H9 (cell line): ENCODE measurements around the gene BCAR3. TPM values are rescaled to one million over a fixed set of nuclear protein-coding genes. Genes with fewer than 3 reads are reported as not detected.

ENCODE experiments used
- DNase-seq: peaks from one replicate; pipeline ENCODE4 v3.0.0-alpha.2; 2017
- H2AFZ ChIP-seq: one replicate; pipeline ENCODE4 v1.6.1; 2013; ENCODE audit warnings: mild to moderate bottlenecking, low read length, control low read depth, moderate library complexity
- H2AK5ac ChIP-seq: 2 replicates; pipeline ENCODE4 v1.6.1; 2013; ENCODE audit warnings: low read length, control low read depth, mixed read lengths; ENCODE audit not compliant: insufficient read length
- H2BK120ac ChIP-seq: one replicate; pipeline ENCODE4 v1.6.1; 2013; ENCODE audit warnings: low read depth, mild to moderate bottlenecking, low read length, control low read depth, inconsistent platforms; ENCODE audit not compliant: poor library complexity, severe bottlenecking
- H2BK12ac ChIP-seq: 2 replicates; pipeline ENCODE4 v1.6.1; 2013; ENCODE audit warnings: low read length, control low read depth, mixed read lengths, low read depth; ENCODE audit not compliant: insufficient read length
- H2BK15ac ChIP-seq: 2 replicates; pipeline ENCODE4 v1.6.1; 2013; ENCODE audit warnings: low read depth, low read length, control low read depth
- H2BK20ac ChIP-seq: one replicate; pipeline ENCODE4 v1.6.1; 2013; ENCODE audit warnings: low read depth, mild to moderate bottlenecking, low read length, control low read depth, inconsistent platforms; ENCODE audit not compliant: poor library complexity, severe bottlenecking
- H2BK5ac ChIP-seq: 2 replicates; pipeline ENCODE4 v1.6.1; 2013; ENCODE audit warnings: low read length, control low read depth, mixed read lengths; ENCODE audit not compliant: insufficient read length
- H3K14ac ChIP-seq: 2 replicates; pipeline ENCODE4 v1.6.1; 2013; ENCODE audit warnings: low read length, control low read depth; ENCODE audit not compliant: insufficient read depth
- H3K18ac ChIP-seq: 2 replicates; pipeline ENCODE4 v1.6.1; 2013; ENCODE audit warnings: low read depth, mild to moderate bottlenecking, mixed read lengths, low read length, control low read depth; ENCODE audit not compliant: insufficient read length
- H3K23ac ChIP-seq: 2 replicates; pipeline ENCODE4 v1.6.1; 2013; ENCODE audit warnings: low read length, control low read depth, mixed read lengths, low read depth; ENCODE audit not compliant: insufficient read length
- H3K23me2 ChIP-seq: 2 replicates; pipeline ENCODE4 v1.6.1; 2013; ENCODE audit warnings: low read depth, mild to moderate bottlenecking, mixed read lengths, low read length, control low read depth; ENCODE audit not compliant: insufficient read length, poor library complexity, severe bottlenecking
- H3K27ac ChIP-seq: 2 replicates; pipeline ENCODE4 v1.5.1; 2013; ENCODE audit warnings: low read length, control low read depth, mixed read lengths, low read depth; ENCODE audit not compliant: insufficient read length
- H3K27me3 ChIP-seq: 2 replicates; pipeline ENCODE4 v1.6.1; 2013; ENCODE audit warnings: low read length, control low read depth, inconsistent platforms; ENCODE audit not compliant: insufficient read depth
- H3K4ac ChIP-seq: 2 replicates; pipeline ENCODE4 v1.6.1; 2013; ENCODE audit warnings: low read depth, mild to moderate bottlenecking, control low read depth, inconsistent platforms, low read length, moderate library complexity
- H3K4me1 ChIP-seq: 2 replicates; pipeline ENCODE4 v1.6.1; 2013; ENCODE audit warnings: low read length, control low read depth, inconsistent platforms; ENCODE audit not compliant: insufficient read depth
- H3K4me2 ChIP-seq: 2 replicates; pipeline ENCODE4 v1.6.1; 2013; ENCODE audit warnings: low read length, control low read depth, mixed read lengths; ENCODE audit not compliant: insufficient read length, insufficient read depth
- H3K56ac ChIP-seq: 2 replicates; pipeline ENCODE4 v1.6.1; 2013; ENCODE audit warnings: low read depth, mild to moderate bottlenecking, mixed read lengths, low read length, control low read depth; ENCODE audit not compliant: insufficient read length
- H3K79me1 ChIP-seq: 2 replicates; pipeline ENCODE4 v1.6.1; 2013; ENCODE audit warnings: low read depth, mild to moderate bottlenecking, moderate library complexity, low read length, control low read depth, inconsistent platforms; ENCODE audit not compliant: insufficient read depth, poor library complexity, severe bottlenecking
- H3K79me2 ChIP-seq: 2 replicates; pipeline ENCODE4 v1.6.1; 2013; ENCODE audit warnings: low read length, control low read depth, inconsistent platforms; ENCODE audit not compliant: insufficient read depth
- H3K9ac ChIP-seq: 2 replicates; pipeline ENCODE4 v1.6.1; 2013; ENCODE audit warnings: low read length, control low read depth, mixed read lengths; ENCODE audit not compliant: insufficient read length; ENCODE audit errors: extremely low read depth
- H3K9me3 ChIP-seq: one replicate; pipeline ENCODE4 v1.6.1; 2013; ENCODE audit warnings: low read depth, low read length, inconsistent platforms; ENCODE audit not compliant: control insufficient read depth
- H3T11ph ChIP-seq: one replicate; pipeline ENCODE4 v1.6.1; 2013; ENCODE audit warnings: mild to moderate bottlenecking, low read length, control low read depth, inconsistent platforms
- H4K20me1 ChIP-seq: one replicate; pipeline ENCODE4 v1.6.1; 2013; ENCODE audit not compliant: control insufficient read depth, insufficient read length, insufficient read depth
- H4K5ac ChIP-seq: 2 replicates; pipeline ENCODE4 v1.6.1; 2013; ENCODE audit warnings: low read depth, mild to moderate bottlenecking, mixed read lengths, low read length, control low read depth; ENCODE audit not compliant: insufficient read length
- H4K8ac ChIP-seq: replicated peaks from 2 replicates; pipeline ENCODE4 v1.6.1; 2013; ENCODE audit warnings: low read length, control low read depth, mixed read lengths, low read depth; ENCODE audit not compliant: insufficient read length
- H4K91ac ChIP-seq: 2 replicates; pipeline ENCODE4 v1.6.1; 2013; ENCODE audit warnings: low read depth, mild to moderate bottlenecking, moderate library complexity, mixed read lengths, low read length, control low read depth; ENCODE audit not compliant: insufficient read length
- H3K27ac Mint-ChIP-seq, 3 experiments: 2 replicates in 2 of 3; 3 replicates in 1 of 3; pipeline ENCODE4 v1.8.0; 2020 to 2021; ENCODE audit warnings: mixed read lengths in 3 of 3, mild to moderate bottlenecking in 1 of 3, moderate library complexity in 1 of 3
- H3K27me3 Mint-ChIP-seq: 2 replicates; pipeline ENCODE4 v1.8.0; 2021; ENCODE audit warnings: low read depth, mild to moderate bottlenecking, moderate library complexity, mixed read lengths
- H3K36me3 Mint-ChIP-seq, 3 experiments: 2 replicates in 2 of 3; 3 replicates in 1 of 3; pipeline ENCODE4 v1.8.0; 2020 to 2021; ENCODE audit warnings: low read depth in 3 of 3, mixed read lengths in 3 of 3; ENCODE audit not compliant: insufficient read depth in 1 of 3
- H3K4me1 Mint-ChIP-seq, 2 experiments: 2 replicates each; pipeline ENCODE4 v1.8.0; 2020; ENCODE audit warnings: mixed read lengths in 2 of 2
- H3K4me3 Mint-ChIP-seq, 2 experiments: 2 replicates in 1 of 2; 3 replicates in 1 of 2; pipeline ENCODE4 v1.8.0; 2020 to 2021; ENCODE audit warnings: mild to moderate bottlenecking in 2 of 2, mixed read lengths in 2 of 2, moderate library complexity in 1 of 2
- H3K9me3 Mint-ChIP-seq, 2 experiments: 2 replicates in 1 of 2; 3 replicates in 1 of 2; pipeline ENCODE4 v1.8.0; 2020; ENCODE audit warnings: mild to moderate bottlenecking in 2 of 2, mixed read lengths in 2 of 2, moderate library complexity in 1 of 2
- WGBS: extraction: QIAGEN DNeasy Blood & Tissue Kit; methylation state at CpG from one replicate; pipeline ENCODE4 v1.1.7; 2013; ENCODE audit warnings: missing lambda C conversion rate, low lambda C conversion rate, mixed read lengths; ENCODE audit not compliant: insufficient read length; ENCODE audit errors: extremely low coverage; 5-methylcytosine and 5-hydroxymethylcytosine counted together
- total RNA-seq: library from RNA; stranded (reverse); gene quantifications from 2 replicates; pipeline ENCODE4 v1.2.1, GENCODE V29; 2021
- TF ChIP-seq, protein P1 (sequence below): fragments of 200-600 bp; sonication (generic); conservative IDR thresholded peaks from 3 replicates; pipeline ENCODE4 v1.8.0; 2021; ENCODE audit warnings: antibody characterized with exemption, mild to moderate bottlenecking

The BCAR3 gene
- total RNA-seq, 1 experiment from 2014 or later = 4.9 TPM

DNA sequence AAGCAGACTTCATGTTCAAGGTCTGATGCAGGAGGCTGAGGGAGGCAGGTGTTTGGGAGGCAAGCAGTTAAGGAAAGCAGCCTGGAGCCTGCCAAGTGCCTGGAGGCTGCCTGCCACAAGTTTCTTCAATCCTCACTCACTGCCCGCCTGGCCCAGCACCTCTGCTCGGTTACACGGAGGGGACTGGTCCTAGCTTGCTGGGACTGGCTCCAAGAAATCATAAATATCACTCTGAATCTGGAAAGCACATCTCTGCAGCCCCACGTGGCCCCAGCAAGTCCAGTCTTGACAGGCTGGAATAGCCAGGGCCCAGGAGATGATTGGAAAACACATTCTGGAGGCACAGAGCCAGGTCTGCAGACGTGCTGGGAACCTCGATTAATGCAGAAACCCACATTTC lies 83.9 kb downstream of the BCAR3 start:
- Histone ChIP-seq H3K27ac (no peak overlapping the region), H3K14ac (no peak overlapping the region), H3K56ac (no peak overlapping the region), H2AFZ (no peak overlapping the region), H4K20me1 (no peaks in the 10 kb centered on the region), H3K79me2 (no peaks in the 10 kb centered on the region), H3K9ac (no peak overlapping the region), H3K27me3 (no peaks in the 10 kb centered on the region), H3K79me1 (no peaks in the 10 kb centered on the region), H2AK5ac (no peak overlapping the region), H2BK12ac (no peak overlapping the region), H4K5ac (no peak overlapping the region), H4K91ac (no peak overlapping the region), H2BK20ac (no peak overlapping the region), H3K23me2 (no peaks in the 10 kb centered on the region), H2BK15ac (no peak overlapping the region), H3K23ac (no peak overlapping the region), H3K4me1 (peaks cover 17% of the 10 kb centered on the region), H3K4ac (no peak overlapping the region), H3K4me2 (no peak overlapping the region), H3K9me3 (no peaks in the 10 kb centered on the region), H4K8ac (no peak overlapping the region), H3K18ac (no peak overlapping the region), H3T11ph (no peak overlapping the region), H2BK120ac (no peak overlapping the region), H2BK5ac (no peak overlapping the region)
- H3K27me3 Mint-ChIP-seq = no peaks in the 10 kb centered on the region
- TF ChIP-seq, protein P1, sequence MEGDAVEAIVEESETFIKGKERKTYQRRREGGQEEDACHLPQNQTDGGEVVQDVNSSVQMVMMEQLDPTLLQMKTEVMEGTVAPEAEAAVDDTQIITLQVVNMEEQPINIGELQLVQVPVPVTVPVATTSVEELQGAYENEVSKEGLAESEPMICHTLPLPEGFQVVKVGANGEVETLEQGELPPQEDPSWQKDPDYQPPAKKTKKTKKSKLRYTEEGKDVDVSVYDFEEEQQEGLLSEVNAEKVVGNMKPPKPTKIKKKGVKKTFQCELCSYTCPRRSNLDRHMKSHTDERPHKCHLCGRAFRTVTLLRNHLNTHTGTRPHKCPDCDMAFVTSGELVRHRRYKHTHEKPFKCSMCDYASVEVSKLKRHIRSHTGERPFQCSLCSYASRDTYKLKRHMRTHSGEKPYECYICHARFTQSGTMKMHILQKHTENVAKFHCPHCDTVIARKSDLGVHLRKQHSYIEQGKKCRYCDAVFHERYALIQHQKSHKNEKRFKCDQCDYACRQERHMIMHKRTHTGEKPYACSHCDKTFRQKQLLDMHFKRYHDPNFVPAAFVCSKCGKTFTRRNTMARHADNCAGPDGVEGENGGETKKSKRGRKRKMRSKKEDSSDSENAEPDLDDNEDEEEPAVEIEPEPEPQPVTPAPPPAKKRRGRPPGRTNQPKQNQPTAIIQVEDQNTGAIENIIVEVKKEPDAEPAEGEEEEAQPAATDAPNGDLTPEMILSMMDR = no peak
- no peaks in the 10 kb centered on the region; a peak in 2 of 7 replicates for H3K36me3 Mint-ChIP-seq
- H3K27ac Mint-ChIP-seq = peak overlapping the region in 2 of 3 experiments; percentile 39 to 76; a peak in 2 of 7 replicates
- H3K4me3 Mint-ChIP-seq = no peak overlapping the region
- WGBS = no CpG with 5 or more reads among the region's 6 CpGs
- H3K4me1 Mint-ChIP-seq = peaks cover 39 to 49% of the 10 kb centered on the region in 2 experiments
- H3K9me3 Mint-ChIP-seq = no peaks in the 10 kb centered on the region; a peak in 1 of 5 replicates
- DNase-seq = no peak
